DOHH2 (cell line): Measurements from ENCODE around the gene IFI44.

Experiments used
- CTCF ChIP-seq: fragments of 200-600 bp; sonication (generic); IDR thresholded peaks from one replicate; pipeline ENCODE4 v1.5.1; 2014; ENCODE audit warnings: antibody characterized with exemption, mild to moderate bottlenecking, low read depth, low read length; ENCODE audit not compliant: poor library complexity, severe bottlenecking
- EZH2phosphoT487 ChIP-seq: fragments of 200-600 bp; sonication (generic); IDR thresholded peaks from 2 replicates; pipeline ENCODE4 v1.6.1; 2017; ENCODE audit warnings: borderline replicate concordance, mild to moderate bottlenecking, antibody characterized with exemption, low read length, moderate library complexity, mixed read lengths

DNA sequence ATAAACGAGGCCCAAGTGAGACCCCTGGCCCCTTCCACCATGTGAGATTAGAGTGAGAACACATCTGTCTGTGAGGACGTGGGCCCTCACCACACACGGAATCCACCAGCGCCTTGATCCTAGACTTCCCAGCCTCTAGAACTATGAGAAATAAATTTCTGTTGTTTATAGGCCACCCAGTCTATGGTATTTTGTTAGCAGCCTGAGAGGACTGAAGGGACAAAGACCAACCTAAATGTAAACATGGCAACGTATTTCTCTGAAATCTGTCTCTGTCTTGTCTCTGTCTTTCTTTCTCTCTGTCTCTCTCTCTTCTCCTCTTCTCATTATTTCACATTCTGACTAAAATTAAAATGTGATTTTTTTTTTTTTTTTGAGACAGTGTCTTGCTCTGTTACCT lies 45.0 kb upstream of the IFI44 start:
- no peak for TF ChIP-seq CTCF
- TF ChIP-seq EZH2phosphoT487, result no peak
